ENCODE results near the gene FAM24A.

FAM24A gene

GRCh38 chr10:122875843-122876466 lies 34.5 kb upstream of the FAM24A start:
- no peak overlapping the region for H3K4me3 ChIP-seq (ENCODE audit: low read depth, low read length)
- TF ChIP-seq, protein P1, sequence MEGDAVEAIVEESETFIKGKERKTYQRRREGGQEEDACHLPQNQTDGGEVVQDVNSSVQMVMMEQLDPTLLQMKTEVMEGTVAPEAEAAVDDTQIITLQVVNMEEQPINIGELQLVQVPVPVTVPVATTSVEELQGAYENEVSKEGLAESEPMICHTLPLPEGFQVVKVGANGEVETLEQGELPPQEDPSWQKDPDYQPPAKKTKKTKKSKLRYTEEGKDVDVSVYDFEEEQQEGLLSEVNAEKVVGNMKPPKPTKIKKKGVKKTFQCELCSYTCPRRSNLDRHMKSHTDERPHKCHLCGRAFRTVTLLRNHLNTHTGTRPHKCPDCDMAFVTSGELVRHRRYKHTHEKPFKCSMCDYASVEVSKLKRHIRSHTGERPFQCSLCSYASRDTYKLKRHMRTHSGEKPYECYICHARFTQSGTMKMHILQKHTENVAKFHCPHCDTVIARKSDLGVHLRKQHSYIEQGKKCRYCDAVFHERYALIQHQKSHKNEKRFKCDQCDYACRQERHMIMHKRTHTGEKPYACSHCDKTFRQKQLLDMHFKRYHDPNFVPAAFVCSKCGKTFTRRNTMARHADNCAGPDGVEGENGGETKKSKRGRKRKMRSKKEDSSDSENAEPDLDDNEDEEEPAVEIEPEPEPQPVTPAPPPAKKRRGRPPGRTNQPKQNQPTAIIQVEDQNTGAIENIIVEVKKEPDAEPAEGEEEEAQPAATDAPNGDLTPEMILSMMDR (IDR thresholded peaks at IDR 0.05; ENCODE audit: control insufficient read depth, extremely low read depth, insufficient read depth), result no peak
- no peak for DNase-seq (ENCODE audit: low read depth)

DNA sequence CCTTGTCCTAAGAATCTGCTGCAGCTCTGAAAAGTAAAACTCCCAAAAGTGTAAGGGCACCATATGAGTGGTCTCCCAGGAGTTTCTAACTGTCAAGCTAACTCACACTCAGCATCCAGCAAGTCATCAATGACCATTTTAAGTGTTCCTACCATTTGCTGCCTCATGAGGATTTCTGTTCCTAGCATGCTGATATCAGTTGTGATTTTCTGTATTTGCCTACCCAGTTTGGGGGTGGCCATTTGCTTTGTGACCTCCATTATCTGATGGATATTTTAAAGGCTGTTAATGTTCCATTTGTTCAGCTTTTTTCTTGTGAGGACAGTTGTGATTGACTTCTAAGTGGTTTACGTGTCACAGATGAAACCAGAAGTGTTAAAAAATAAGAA lies 33.9 kb upstream of the FAM24A start:
- H3K4me3 ChIP-seq (ENCODE audit: low read depth, low read length), result no peak overlapping the region
- DNase-seq (ENCODE audit: low read depth), result no peak
- TF ChIP-seq, protein P1 (IDR thresholded peaks at IDR 0.05; ENCODE audit: control insufficient read depth, extremely low read depth, insufficient read depth), result no peak

- no peak overlapping the region for H3K4me3 ChIP-seq (ENCODE audit: low read depth, low read length)
- TF ChIP-seq, protein P1 (IDR thresholded peaks at IDR 0.05; ENCODE audit: control insufficient read depth, extremely low read depth, insufficient read depth), result no peak
- DNase-seq (ENCODE audit: low read depth), result no peak
Observed at GRCh38 chr10:122877264-122877663, 33.1 kb upstream of the FAM24A start.

GRCh38 chr10:122878799-122879338 lies 31.5 kb upstream of the FAM24A start:
- H3K4me3 ChIP-seq (ENCODE audit: low read depth, low read length), result peak overlapping the region; percentile 60
- TF ChIP-seq, protein P1 (IDR thresholded peaks at IDR 0.05; ENCODE audit: control insufficient read depth, extremely low read depth, insufficient read depth), result no peak
- DNase-seq (ENCODE audit: low read depth), result peak; percentile 28

- TF ChIP-seq, protein P1 (IDR thresholded peaks at IDR 0.05; ENCODE audit: control insufficient read depth, extremely low read depth, insufficient read depth), result no peak
- H3K4me3 ChIP-seq (ENCODE audit: low read depth, low read length), result peak within 1 kb of the TSS; percentile 60
- peak; percentile 98 for DNase-seq (ENCODE audit: low read depth)
Observed at GRCh38 chr10:122879339-122880273, 30.8 kb upstream of the FAM24A start, which contains the start of gene FAM24B. Gene FAM24B (minus strand): TSS chr10:122879581. CDS start chr10:122850515, 29,066 bp downstream.

DNA sequence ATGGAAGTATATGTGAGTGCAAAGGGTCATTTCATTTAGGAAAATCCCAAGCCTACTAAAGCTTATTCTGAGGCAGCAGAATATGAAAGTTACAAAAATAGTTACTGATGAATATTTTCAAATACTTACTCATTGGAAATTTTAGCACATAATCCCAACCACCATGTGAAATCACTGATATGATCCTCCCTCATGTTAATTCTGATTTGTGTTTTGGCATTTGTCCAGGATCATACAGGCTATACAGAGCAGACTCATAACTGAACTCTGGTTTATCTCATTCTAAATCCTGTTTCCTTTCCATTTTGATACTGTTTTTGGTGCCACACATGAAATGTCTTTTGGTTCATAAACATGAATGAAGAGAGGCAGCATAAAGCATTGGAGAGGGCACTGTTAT lies 27.6 kb upstream of the FAM24A start:
- TF ChIP-seq, protein P1 (IDR thresholded peaks at IDR 0.05; ENCODE audit: control insufficient read depth, extremely low read depth, insufficient read depth), result no peak
- DNase-seq (ENCODE audit: low read depth), result no peak
- no peak overlapping the region for H3K4me3 ChIP-seq (ENCODE audit: low read depth, low read length)
